GM19240 (cell line): ENCODE results near the gene GPRIN1.
"Not testable (repeated sequence)": the region's sequence is repeated elsewhere in the genome, so short reads cannot be mapped to it uniquely, and the experiment has no call there.

ENCODE experiments used
- DNase-seq: peaks from one replicate; pipeline ENCODE4 v3.0.0; 2011; ENCODE audit warnings: low spot score; ENCODE audit not compliant: insufficient read length

GPRIN1 gene

DNA sequence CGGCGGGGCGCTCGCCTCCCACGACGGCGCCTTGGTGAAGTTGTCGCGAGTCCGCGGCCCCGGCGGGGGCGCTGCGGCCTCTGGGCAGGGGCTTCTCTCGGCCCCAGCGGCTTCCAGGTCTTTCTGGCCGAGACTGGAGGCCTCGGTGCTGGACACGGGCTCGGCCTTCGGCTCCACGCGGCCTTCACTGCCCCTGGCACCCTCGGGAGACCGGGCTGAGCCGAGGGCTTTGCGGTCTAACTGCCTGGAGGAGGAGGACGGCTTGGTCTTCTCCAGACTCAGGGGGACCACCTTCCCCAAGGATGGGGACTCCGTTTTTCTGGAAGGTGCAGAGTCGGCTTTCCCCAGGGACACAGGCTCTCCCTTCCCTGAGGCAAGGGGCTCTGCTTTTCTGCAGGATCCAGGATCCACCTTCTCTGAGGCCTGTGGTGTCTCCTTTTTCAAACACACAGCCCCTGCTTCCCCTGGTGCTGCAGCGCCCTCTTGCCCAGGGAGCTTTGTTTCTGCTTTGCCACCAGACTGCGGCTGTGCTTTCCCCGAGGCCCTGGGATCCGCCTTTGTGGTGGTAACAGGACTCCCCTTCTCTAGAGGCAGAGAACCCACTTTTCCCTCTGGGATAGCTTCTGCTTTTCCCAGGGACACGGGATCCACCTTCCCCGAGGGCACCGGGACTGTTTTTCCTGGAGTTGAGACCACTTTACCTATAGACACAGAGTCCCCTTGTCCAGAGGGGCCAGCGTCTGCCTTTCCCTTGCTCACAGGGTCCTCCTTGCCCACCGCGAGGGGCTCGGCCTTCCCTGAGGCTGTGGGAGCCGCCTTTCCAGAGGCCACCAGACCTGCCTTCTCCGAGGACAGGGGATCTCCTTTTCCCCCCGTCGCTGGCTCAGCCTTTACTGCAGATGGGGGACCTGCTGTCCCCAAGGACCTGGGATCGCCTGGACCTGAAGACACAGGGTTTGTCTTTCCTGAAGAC is 12.3 kb downstream of the GPRIN1 start:
- no peak for DNase-seq

DNA sequence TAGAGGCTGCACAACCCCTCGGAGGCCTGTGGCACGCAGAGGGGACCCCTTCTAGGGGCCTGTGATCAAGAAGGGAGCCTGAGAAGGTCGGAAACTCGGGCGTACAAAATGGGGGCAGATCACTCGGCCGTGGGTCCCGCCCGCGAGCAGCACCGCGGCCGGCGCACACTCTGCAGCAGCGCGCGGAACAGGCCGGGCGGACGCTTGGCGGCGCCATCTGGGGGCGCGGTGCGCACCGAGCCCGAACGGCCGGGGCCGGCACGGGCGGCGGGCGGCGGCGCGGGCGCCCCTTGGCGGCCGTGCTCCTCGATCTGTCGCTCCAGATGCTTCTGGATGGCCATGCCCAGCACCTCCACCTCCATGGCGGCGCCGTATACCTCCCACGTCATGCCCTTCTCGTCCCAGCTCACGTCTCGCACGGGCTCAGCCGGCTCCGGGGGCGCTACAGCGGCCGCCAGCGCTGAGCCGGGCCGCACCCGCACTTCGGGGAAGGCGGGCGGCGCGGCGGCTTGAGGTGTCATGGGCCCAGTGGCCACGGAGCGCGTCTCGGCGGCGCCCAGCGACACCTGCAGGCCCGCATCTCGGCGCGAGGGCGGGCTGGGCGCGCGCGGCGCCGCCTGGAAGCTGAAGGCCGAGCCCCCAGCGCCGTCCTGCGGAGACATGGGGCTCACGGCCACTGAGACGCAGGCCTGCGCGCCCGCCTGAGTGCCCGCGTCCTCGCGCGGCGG is 13.1 kb downstream of the GPRIN1 start:
- DNase-seq, result no peak

DNA sequence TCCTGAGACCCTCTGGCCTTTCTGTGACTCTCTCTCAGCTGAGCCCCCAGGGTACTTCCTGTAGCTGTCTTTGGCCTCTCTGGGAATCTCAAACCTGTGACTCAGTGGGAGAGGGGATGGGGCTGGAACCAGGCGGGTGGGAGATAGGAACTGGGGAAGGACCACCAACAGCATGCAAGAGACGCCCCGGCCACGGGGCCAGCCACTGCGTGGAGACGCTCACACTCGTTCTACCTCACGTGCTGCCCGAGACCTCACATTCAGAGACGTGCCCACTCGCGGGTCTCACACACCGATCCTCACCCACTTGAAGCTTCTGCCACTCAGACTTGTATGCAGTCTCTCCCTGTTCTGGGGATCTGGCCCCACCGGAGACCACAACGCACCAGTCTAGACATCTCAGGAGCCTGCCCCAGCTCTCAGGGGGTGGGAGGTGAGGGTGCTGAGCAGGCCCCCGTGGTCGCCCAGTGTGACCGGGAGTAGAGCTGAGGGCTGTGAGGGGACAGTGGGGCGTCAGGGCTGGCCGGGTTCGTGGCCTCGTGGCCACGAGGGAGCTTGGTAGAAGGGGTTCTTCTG is 13.8 kb downstream of the GPRIN1 start:
- no peak for DNase-seq

DNA sequence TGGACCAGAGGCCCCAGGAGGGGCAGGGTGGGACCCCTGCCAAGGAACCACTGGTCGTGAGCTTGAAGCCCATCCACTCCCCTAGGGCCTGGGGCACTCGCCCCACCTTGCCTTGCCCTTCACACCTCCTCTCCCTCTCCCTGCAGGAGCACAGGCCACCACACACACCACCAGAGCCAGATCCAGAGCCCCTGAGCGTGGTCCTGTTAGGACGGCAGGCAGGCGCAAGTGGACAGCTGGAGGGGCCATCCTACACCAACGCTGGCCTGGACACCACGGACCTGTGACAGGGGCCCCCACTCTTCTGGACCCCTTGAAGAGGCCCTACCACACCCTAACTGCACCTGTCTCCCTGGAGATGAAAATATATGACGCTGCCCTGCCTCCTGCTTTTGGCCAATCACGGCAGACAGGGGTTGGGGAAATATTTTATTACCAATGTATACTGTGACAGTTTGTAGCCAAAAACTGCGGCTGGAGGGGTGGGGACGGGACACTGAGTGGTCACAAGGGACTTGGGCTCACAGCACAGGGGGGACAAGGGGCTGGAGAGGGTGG is 14.5 kb downstream of the GPRIN1 start:
- DNase-seq, result no peak

DNA sequence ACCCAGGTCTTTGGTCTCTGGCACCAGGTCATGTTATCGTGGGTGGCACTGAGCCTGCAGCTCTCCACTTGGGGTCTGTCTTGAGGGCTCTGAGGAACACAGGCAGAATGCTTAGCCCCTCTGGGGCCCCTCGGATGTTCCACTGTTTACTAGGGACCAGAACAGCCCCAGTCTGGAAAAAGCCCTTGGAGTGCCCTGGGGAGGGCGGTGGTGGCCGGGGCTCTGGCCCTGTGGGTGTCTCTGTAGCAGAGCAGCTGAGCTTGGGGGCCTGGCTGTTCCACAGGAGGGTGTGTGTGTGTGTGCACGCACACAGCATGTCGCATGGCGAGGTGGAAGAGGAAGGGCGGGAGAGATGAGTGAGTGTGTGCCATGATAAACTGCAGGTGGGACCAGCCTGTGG is 15.4 kb downstream of the GPRIN1 start:
- no peak for DNase-seq

DNA sequence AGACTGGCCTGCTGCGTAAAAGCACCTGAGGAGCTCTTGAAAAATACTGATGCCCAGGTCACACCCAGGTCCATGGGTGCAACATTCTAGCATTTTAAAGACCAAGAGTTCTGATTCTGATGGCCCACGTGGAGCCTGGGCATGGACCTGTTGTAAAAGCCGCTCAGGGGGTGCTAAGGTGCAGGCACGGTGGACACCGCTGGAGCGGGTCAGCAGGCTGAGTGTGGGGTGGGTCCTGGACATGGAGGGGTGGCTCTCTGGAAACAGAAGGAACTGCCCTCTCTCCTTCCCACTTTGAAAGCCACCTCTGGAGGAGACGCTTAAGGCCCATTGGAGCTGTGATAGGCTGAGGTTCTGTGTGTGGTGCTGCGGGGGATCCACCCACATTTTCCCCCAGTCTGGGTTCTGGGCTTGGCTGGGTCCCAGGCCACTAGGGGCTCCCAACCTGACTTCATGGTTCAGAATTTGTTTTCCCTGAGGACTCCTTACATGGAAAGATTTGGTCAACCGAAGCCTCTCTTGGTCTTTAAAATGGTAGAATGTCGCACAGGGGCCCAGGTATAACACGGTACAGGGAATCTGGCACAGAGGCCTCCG is 16.6 kb downstream of the GPRIN1 start:
- DNase-seq, result no peak

DNA sequence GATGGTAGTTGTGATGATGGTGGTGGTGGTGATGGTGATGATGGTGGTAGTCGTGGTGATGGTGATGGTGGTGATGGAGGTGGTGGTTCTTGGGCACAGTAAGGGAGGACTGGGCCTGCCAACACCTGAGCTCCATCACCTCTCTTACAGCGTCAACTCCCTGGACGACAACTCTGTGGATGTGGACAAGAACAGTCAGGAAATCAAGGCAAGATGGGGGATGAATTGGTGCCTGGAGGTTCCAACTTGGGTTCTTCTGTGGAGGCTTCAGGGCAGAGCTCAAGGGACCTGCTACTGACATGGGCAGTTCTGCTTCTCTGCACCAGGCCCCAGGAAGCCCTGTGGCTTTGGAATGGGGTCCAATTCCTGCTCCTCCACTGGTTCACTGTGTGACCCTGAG is 17.4 kb downstream of the GPRIN1 start:
- DNase-seq, result no peak

DNA sequence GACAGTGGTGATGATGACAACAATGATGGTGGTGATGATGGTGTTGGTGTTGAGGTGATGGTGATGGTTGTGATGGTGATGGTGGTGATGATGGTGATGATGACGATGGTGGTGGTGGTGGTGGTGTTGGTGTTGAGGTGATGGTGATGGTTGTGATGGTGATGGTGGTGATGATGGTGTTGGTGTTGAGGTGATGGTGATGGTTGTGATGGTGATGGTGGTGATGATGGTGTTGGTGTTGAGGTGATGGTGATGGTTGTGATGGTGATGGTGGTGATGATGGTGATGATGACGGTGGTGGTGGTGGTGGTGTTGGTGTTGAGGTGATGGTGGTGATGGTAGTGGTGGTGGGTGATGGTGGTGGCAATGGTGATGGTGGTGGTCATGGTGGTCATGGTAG is 18.3 kb downstream of the GPRIN1 start:
- not testable (repeated sequence) for DNase-seq

DNA sequence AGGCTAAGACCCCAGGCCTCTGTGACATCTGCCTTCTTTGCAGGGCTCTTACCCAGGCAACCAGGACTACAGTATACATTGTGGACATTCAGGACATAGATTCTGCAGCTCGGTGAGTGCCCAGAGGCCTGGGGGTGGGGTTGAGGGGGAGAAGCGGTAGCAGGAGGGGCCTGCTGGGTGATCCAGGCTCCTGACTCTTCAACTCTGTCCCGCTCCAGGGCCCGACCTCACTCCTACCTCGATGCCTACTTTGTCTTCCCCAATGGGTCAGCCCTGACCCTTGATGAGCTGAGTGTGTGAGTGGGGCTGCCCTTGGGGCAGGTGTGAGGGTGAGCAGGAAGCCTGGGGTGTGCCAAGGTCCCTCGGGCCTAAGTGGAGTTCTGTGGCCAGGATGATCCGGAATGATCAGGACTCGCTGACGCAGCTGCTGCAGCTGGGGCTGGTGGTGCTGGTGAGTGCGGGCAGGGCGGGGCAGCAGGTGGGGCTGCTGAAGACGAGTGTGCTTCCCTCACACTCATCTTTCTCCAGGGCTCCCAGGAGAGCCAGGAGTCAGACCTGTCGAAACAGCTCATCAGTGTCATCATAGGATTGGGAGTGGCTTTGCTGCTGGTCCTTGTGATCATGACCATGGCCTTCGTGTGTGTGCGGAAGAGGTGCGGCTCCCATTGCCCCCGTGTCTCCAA is 19.8 kb downstream of the GPRIN1 start:
- no peak for DNase-seq

DNA sequence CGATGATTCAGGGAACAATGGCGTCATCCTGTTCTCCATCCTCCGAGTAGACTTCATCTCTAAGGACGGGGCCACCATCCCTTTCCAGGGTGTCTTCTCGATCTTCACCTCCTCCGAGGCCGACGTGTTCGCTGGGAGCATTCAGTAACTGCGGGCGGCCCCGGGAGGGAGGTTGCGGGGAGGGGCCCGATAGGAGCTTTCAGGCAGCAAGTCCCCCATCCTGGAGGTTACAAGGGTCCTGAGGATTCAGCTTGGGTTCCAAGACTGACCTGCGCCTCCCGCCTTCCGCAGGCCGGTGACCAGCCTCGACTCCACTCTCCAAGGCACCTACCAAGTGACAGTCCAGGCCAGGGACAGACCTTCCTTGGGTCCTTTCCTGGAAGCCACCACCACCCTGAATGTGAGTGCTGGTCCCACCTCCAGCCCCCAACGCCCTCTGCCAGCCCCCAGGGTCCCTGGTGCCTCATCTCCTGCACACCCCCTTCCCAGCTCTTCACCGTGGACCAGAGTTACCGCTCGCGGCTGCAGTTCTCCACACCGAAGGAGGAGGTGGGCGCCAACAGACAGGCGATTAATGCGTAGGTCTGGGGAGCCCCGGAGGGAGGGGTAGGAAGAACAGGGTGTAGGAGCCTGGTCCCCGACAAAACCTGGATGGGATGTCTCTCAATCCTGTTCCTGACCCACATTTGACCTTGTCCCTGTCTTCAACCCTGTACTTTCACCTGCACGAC is 20.8 kb downstream of the GPRIN1 start:
- no peak for DNase-seq

DNA sequence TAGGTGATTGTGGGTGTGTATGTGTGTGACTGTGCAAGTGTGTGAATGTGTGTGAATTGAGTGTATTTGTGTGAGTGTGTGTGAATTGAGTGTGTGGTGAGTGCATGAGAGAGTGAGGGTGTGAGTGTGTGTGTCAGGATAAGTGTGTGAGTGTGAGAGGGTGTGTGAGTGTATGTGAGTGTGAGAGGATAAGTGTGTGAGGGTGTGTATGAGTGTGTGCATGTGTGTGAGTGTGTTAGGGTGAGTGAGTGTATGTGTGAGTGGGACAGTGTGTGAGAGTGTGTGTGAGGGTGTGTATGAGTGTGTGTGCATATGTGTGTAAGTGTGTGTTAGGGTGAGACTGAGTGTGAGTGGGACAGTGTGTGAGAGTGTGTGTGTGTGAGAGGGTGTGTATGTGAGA is 21.7 kb downstream of the GPRIN1 start:
- no peak for DNase-seq

DNA sequence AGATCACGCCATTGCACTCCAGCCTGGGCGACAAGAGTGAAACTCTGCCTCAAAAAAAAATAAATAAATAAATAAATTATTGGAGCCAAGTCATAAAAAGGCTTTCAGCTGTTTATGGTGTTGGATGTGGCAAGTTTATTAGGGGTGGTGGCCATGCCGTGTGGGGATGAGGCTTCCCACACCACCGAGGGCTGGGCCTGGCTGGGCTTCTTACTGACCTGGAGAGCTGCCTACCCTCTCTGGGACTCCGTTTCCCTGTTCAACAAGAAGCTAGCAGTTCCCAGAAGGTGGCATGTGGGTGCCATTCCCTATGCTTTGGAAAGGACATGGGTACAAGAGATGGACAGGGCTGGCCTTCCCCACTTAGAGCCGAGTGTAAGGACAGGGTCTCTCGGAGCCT is 22.6 kb downstream of the GPRIN1 start:
- no peak for DNase-seq

DNA sequence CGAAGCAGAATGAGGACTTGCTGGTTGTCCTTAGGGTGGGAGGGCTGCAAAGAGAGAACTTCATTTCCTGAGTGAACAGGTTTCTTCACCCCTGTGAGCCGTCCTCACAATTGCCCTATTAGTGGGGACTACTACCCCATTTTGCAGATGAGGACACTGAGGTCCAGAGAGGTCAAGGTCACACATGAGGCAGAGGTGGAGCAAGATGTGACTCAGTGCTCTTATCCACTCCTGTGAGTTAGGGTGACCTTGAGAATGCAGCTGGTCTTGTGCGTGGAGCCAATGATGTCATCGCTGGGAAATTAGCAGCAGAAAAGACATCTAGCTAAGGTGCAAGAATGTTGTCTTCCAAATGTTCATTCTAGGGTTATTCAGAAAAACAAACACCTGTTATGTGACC is 26.9 kb downstream of the GPRIN1 start:
- no peak for DNase-seq

DNA sequence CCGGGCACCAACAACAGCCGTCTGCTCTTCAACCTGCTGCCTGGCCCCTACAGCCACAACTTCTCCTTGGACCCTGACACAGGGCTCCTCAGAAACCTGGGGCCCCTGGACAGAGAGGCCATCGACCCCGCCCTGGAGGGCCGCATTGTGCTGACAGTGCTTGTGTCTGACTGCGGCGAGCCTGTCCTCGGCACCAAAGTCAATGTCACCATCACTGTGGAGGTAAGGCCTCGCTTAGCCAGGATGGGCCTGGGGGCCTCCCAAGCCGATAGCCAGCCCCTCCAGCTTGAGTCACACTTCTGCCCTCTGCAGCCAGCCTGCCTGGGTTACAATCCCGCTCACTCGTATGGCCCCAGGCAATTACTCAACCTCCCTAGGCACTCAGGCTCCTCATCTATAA is 28.6 kb downstream of the GPRIN1 start:
- DNase-seq, result no peak

DNA sequence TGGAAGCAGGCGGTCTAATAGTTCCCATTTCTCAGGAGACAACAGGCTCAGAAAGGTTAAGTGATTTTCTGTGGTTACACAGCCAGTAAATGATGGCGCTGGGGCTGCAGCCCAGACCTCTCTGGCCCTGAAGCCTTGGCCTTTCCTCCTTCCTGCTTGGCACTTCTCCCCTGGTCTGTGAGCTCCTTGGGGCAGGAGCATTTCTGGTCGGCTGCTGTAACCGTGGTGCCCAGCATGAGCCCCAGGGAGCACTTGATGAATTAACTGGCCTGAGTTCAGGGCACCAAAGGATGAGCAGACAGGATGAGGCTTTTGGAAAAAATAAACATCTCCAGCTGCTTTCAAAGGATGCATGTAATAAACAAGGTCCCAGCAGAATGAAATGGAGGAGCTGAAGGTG is 30.6 kb downstream of the GPRIN1 start:
- no peak for DNase-seq

DNA sequence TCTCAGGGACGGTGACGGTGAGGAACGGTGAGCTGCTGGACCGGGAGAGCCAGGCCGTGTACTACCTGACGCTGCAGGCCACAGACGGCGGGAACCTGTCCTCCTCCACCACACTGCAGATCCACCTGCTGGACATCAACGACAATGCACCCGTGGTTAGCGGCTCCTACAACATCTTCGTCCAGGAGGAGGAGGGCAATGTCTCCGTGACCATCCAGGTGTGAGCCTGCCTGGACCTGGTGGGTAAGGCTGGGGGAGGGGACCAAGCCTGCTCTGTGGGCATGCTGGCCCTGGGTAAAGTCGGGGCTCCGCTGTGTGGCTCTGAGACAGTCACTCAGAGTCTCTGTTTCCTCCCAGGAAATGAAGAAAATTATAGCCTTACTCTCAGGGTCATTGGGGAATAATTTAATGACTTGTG is 31.6 kb downstream of the GPRIN1 start:
- DNase-seq, result no peak

DNA sequence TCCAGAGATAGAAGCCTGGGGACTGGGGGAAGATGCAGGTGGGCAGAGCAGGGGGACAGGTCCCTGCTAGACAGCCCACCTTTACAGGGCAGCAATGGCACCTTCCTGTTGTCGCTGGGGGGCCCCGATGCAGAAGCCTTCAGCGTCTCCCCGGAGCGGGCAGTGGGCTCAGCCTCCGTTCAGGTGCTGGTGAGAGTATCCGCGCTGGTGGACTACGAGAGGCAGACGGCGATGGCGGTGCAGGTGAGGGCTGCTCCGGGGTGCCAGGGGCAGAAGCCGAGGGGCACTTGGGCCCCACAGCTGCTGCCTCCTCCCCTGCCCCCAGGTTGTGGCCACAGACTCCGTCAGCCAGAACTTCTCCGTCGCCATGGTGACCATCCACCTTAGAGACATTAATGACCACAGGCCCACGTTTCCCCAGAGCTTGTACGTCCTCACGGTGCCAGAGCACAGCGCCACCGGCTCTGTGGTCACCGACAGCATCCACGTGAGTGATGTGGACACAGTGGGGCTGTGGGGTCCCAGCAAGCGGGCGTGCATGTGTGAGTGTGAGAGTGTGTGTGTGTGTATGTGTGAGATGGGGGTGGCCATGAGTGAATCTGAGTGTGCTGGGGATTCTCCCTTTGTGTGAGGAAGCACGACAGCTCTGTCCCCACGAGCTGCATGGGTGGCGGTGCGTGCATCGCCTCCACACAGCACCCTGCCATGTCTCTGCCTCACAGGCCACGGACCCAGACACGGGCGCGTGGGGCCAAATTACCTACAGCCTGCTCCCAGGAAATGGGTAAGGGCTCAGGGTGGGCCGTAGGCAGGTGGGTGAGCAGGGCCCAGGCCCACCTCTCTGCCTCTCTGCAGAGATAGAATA is 32.4 kb downstream of the GPRIN1 start:
- DNase-seq, result no peak

DNA sequence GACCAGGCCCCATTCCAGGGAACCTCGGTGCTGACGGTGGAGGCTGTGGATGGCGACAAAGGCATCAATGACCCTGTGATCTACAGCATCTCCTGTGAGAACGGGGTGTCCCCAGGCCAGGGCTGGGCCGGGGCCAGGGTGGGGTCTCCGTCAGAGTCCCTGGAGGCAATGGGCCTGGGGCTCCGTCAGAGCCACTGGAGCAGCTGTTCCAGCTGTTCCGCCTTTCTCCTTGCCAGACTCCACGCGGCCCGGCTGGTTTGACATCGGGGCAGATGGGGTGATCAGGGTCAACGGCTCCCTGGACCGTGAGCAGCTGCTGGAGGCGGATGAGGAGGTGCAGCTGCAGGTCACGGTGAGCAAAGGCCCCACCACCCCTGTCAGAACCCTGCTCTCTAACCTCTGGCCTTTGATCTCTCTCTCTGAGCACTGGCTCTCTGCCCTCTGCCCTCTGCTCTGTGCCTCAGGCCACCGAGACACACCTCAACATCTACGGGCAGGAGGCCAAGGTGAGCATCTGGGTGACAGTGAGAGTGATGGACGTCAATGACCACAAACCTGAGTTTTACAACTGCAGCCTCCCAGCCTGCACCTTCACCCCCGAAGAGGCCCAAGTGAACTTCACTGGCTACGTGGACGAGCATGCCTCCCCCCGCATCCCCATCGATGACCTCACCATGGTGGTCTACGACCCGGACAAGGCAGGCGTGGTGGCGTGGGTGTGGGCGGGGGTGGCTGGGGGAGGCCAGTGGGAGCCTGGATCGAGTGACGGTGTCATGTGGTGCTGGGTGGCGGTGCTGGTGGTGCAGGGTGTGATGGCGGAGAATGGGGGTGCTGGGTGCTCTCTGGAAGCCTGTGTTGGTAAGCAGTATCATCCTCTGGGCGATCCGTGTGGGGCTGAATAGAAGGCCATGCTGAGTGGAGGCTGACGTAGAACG is 34.2 kb downstream of the GPRIN1 start:
- DNase-seq, result no peak
